Measurements from ENCODE around the gene ANKMY1.

The ANKMY1 gene

GRCh38 chr2:240591784-240592183 is 34.0 kb upstream of the ANKMY1 start:
- TF ChIP-seq ISL1 (CRISPR knock-in tag; IDR thresholded peaks at IDR 0.05), result no peak
- no peak for ATAC-seq

GRCh38 chr2:240591226-240591625 is 33.4 kb upstream of the ANKMY1 start:
- no peak for TF ChIP-seq BACH2 (CRISPR knock-in tag; IDR thresholded peaks at IDR 0.05; ENCODE audit: borderline replicate concordance)
- TF ChIP-seq ZNF70 (CRISPR knock-in tag; IDR thresholded peaks at IDR 0.05), result no peak
- TF ChIP-seq TCF4 (CRISPR knock-in tag; IDR thresholded peaks at IDR 0.05; ENCODE audit: borderline replicate concordance), result no peak
- TF ChIP-seq TOX (CRISPR knock-in tag; IDR thresholded peaks at IDR 0.05; ENCODE audit: borderline replicate concordance), result no peak
- no peak for TF ChIP-seq GLIS3 (CRISPR knock-in tag; IDR thresholded peaks at IDR 0.05)
- TF ChIP-seq RARB (CRISPR knock-in tag; IDR thresholded peaks at IDR 0.05), result no peak
- no peak for TF ChIP-seq SNAI2 (CRISPR knock-in tag; IDR thresholded peaks at IDR 0.05)
- TF ChIP-seq CSDC2 (CRISPR knock-in tag; IDR thresholded peaks at IDR 0.05), result no peak
- TF ChIP-seq OSR1 (CRISPR knock-in tag; IDR thresholded peaks at IDR 0.05), result no peak
- TF ChIP-seq, protein P1, sequence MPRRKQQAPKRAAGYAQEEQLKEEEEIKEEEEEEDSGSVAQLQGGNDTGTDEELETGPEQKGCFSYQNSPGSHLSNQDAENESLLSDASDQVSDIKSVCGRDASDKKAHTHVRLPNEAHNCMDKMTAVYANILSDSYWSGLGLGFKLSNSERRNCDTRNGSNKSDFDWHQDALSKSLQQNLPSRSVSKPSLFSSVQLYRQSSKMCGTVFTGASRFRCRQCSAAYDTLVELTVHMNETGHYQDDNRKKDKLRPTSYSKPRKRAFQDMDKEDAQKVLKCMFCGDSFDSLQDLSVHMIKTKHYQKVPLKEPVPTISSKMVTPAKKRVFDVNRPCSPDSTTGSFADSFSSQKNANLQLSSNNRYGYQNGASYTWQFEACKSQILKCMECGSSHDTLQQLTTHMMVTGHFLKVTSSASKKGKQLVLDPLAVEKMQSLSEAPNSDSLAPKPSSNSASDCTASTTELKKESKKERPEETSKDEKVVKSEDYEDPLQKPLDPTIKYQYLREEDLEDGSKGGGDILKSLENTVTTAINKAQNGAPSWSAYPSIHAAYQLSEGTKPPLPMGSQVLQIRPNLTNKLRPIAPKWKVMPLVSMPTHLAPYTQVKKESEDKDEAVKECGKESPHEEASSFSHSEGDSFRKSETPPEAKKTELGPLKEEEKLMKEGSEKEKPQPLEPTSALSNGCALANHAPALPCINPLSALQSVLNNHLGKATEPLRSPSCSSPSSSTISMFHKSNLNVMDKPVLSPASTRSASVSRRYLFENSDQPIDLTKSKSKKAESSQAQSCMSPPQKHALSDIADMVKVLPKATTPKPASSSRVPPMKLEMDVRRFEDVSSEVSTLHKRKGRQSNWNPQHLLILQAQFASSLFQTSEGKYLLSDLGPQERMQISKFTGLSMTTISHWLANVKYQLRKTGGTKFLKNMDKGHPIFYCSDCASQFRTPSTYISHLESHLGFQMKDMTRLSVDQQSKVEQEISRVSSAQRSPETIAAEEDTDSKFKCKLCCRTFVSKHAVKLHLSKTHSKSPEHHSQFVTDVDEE (CRISPR knock-in tag; IDR thresholded peaks at IDR 0.05), result no peak
- TF ChIP-seq ZFP30 (CRISPR knock-in tag; IDR thresholded peaks at IDR 0.05), result no peak
- TF ChIP-seq, protein P2, sequence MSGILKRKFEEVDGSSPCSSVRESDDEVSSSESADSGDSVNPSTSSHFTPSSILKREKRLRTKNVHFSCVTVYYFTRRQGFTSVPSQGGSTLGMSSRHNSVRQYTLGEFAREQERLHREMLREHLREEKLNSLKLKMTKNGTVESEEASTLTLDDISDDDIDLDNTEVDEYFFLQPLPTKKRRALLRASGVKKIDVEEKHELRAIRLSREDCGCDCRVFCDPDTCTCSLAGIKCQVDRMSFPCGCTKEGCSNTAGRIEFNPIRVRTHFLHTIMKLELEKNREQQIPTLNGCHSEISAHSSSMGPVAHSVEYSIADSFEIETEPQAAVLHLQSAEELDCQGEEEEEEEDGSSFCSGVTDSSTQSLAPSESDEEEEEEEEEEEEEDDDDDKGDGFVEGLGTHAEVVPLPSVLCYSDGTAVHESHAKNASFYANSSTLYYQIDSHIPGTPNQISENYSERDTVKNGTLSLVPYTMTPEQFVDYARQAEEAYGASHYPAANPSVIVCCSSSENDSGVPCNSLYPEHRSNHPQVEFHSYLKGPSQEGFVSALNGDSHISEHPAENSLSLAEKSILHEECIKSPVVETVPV (CRISPR knock-in tag; IDR thresholded peaks at IDR 0.05), result no peak
- no peak for TF ChIP-seq ARNTL (CRISPR knock-in tag; IDR thresholded peaks at IDR 0.05; ENCODE audit: borderline replicate concordance, low read depth)
- no peak for TF ChIP-seq ZNF8 (CRISPR knock-in tag; IDR thresholded peaks at IDR 0.05)
- no peak for TF ChIP-seq ZC3H10 (CRISPR knock-in tag; IDR thresholded peaks at IDR 0.05)
- ATAC-seq, result no peak

DNA sequence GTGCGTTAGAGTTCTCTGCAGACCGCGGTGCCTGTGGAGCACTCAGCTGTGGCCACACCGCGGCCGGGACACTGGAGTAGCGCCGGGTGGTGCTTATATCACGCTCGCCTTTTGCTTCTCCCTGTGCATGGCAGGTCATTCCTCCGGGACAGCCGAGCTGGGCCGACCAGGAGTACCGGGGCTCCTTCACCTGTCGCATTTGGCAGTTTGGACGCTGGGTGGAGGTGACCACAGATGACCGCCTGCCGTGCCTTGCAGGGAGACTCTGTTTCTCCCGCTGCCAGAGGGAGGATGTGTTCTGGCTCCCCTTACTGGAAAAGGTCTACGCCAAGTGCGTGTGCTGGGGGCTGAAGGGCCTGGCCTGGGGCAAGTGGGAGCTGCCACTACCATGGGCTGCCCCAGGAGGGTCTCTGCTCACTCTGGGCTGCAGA is 32.9 kb upstream of the ANKMY1 start:
- no peak for ATAC-seq
- TF ChIP-seq SNAI2 (CRISPR knock-in tag; IDR thresholded peaks at IDR 0.05), result no peak
- TF ChIP-seq ARNTL (CRISPR knock-in tag; IDR thresholded peaks at IDR 0.05; ENCODE audit: borderline replicate concordance, low read depth), result no peak
- TF ChIP-seq PPARA (CRISPR knock-in tag; IDR thresholded peaks at IDR 0.05; ENCODE audit: borderline replicate concordance), result no peak
- TF ChIP-seq, protein P3, sequence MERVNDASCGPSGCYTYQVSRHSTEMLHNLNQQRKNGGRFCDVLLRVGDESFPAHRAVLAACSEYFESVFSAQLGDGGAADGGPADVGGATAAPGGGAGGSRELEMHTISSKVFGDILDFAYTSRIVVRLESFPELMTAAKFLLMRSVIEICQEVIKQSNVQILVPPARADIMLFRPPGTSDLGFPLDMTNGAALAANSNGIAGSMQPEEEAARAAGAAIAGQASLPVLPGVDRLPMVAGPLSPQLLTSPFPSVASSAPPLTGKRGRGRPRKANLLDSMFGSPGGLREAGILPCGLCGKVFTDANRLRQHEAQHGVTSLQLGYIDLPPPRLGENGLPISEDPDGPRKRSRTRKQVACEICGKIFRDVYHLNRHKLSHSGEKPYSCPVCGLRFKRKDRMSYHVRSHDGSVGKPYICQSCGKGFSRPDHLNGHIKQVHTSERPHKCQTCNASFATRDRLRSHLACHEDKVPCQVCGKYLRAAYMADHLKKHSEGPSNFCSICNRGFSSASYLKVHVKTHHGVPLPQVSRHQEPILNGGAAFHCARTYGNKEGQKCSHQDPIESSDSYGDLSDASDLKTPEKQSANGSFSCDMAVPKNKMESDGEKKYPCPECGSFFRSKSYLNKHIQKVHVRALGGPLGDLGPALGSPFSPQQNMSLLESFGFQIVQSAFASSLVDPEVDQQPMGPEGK (CRISPR knock-in tag; IDR thresholded peaks at IDR 0.05; ENCODE audit: borderline replicate concordance), result no peak
- TF ChIP-seq ISL1 (CRISPR knock-in tag; IDR thresholded peaks at IDR 0.05), result no peak
- no peak for TF ChIP-seq ZFP30 (CRISPR knock-in tag; IDR thresholded peaks at IDR 0.05)
- TF ChIP-seq GLIS3 (CRISPR knock-in tag; IDR thresholded peaks at IDR 0.05), result no peak

- ATAC-seq, result no peak
- TF ChIP-seq ZFP3 (CRISPR knock-in tag; IDR thresholded peaks at IDR 0.05) (no peak), TOX (CRISPR knock-in tag; IDR thresholded peaks at IDR 0.05; ENCODE audit: borderline replicate concordance) (no peak), BACH2 (CRISPR knock-in tag; IDR thresholded peaks at IDR 0.05; ENCODE audit: borderline replicate concordance) (no peak), ZNF8 (CRISPR knock-in tag; IDR thresholded peaks at IDR 0.05) (no peak), ZC3H10 (CRISPR knock-in tag; IDR thresholded peaks at IDR 0.05) (no peak)
- TF ChIP-seq, protein P4, sequence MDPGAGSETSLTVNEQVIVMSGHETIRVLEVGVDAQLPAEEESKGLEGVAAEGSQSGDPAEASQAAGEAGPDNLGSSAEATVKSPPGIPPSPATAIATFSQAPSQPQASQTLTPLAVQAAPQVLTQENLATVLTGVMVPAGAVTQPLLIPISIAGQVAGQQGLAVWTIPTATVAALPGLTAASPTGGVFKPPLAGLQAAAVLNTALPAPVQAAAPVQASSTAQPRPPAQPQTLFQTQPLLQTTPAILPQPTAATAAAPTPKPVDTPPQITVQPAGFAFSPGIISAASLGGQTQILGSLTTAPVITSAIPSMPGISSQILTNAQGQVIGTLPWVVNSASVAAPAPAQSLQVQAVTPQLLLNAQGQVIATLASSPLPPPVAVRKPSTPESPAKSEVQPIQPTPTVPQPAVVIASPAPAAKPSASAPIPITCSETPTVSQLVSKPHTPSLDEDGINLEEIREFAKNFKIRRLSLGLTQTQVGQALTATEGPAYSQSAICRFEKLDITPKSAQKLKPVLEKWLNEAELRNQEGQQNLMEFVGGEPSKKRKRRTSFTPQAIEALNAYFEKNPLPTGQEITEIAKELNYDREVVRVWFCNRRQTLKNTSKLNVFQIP (CRISPR knock-in tag; IDR thresholded peaks at IDR 0.05; ENCODE audit: borderline replicate concordance, low read depth), result no peak
- TF ChIP-seq, protein P1 (CRISPR knock-in tag; IDR thresholded peaks at IDR 0.05), result no peak
- TF ChIP-seq, protein P3 (CRISPR knock-in tag; IDR thresholded peaks at IDR 0.05; ENCODE audit: borderline replicate concordance), result no peak
- TF ChIP-seq, protein P5, sequence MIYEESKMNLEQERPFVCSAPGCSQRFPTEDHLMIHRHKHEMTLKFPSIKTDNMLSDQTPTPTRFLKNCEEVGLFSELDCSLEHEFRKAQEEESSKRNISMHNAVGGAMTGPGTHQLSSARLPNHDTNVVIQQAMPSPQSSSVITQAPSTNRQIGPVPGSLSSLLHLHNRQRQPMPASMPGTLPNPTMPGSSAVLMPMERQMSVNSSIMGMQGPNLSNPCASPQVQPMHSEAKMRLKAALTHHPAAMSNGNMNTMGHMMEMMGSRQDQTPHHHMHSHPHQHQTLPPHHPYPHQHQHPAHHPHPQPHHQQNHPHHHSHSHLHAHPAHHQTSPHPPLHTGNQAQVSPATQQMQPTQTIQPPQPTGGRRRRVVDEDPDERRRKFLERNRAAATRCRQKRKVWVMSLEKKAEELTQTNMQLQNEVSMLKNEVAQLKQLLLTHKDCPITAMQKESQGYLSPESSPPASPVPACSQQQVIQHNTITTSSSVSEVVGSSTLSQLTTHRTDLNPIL (CRISPR knock-in tag; IDR thresholded peaks at IDR 0.05; ENCODE audit: low read depth), result no peak
Measured at GRCh38 chr2:240589850-240590525, 32.2 kb upstream of the ANKMY1 start.
